Inferior parietal cortex (tissue), 1 donor: ENCODE results near the gene CEACAM7.
A peak's percentile ranks its signal among the peaks of the same experiment; 100 is the strongest.
"Not testable (repeated sequence)": the region's sequence is repeated elsewhere in the genome, so short reads cannot be mapped to it uniquely, and the experiment has no call there.

Source experiments
- DNase-seq: peaks from one replicate; pipeline ENCODE4 v3.0.0-alpha.2; 2016; ENCODE audit errors: extremely low spot score

Gene CEACAM7

DNA sequence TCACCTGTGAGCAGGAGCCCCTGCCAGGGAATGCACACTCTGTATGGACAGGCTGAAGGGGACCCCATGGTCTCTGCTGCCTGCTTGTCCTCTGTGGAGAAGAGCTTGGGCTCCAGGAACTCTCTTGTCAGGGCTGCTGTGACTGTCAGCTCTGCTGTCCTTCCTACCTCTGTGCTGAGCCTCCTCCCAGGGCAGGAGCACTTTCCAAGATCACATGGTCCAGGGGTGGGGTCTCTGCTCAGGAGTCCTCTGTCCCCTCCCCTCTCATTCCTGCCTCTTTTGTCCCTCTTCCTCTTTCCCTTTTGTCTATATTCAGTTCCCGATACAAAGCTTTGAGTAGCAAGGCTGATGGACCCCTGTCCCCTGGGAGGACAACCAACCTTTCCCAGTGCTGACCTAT, at the start of gene CEACAM7:
TSS of gene CEACAM7 (minus strand) at position 173 of the 400 bp plus-strand sequence. CDS start at position 68, 105 bp downstream.
- no peak for DNase-seq

DNA sequence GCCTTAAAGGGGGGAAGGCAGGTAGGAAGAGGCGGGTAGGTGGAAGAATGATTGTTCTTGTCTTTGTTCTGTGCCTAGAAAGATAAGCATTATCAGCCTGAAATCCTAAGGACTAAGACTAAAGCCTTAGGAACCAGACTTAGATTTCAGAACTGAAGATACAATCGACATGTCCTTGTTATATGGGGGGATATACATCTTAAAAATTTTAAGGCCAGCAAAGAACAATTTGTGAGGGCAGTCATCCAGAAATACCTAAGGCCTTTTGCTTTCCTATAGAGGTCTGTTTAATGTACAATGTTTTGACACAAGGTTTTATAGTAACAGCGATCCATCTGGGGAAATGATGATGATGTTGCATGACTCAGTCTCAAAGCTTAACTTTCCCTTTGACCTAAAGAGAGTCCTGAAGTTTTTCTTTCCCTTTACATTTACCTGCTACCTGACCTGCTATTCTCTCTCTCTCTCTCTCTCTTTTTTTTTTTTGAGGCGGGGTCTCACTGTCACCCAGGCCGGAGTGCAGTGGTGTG, 47.1 kb upstream of the CEACAM7 start:
- no peak for DNase-seq

DNA sequence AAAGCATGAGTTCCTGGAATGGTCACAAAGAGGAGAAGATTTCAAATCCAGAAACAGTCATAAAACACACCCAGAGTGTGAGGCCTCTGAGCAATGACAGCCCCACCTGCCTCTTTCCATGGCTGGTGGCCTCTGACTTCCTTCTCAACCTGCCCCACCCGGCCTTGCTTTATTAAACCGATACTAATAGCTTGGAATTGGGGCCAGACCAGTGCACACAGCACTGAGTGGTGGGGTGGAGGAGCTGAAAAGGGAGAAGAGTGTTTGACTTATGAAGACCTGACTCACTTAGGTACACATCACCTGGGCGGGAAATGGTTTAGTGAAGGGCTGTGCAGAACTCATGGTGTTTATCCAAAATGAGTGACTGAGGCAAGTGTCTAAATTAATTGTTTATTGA, 46.5 kb upstream of the CEACAM7 start:
- DNase-seq: no peak

DNA sequence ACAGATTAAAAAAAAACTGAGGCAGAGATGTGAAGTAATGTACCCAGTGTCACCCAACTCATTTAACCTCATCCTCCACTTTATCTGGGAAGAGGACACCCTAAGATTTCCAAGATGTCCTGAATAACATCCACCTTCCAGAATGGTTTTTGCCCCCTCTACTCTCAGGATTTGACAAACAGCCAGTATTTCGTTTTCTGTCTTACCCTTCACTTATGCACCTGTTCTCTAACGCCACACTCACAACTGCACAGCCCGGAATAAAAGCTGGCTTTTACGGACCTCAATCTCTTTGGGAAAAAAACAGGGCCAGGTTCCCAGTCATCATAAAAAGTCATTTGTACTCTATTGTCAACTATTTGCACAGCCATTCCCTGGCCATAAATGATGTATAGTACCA, 46.1 kb upstream of the CEACAM7 start:
- DNase-seq: no peak

DNA sequence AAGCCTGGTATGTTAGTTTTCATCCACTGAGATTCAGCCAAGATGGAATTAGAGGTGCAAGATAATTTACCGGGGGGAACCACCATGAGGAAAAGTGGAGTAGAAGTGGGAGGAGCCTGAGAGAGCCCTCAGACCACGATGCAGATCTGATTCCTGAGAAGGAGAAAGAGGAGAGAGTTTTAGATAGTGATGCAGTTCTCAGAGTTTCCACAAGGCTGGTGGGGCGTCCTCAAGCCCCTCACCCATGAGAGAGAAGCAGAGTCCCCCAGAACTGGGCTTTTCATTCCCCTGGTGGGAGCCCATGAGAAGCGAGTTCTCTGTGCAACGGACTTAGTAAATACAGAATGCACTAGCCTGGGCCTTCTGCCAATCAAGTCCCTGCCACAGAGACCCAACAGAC, 38.4 kb upstream of the CEACAM7 start:
- no peak for DNase-seq

DNA sequence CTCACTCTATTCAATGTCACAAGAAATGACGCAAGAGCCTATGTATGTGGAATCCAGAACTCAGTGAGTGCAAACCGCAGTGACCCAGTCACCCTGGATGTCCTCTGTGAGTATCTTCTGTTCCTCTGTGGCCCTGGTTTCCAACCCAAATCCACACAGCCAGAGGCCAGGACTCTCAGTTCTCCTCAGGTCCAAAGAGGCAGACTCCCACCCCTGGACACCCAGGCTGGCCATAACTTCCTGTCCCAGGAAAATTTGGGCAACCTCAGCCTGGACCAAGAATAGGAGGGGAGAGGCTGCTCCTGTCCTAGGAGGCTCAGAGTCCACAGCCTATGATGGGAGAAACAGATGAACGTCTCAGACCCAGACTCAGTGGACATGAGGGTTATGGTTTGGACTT, 32.0 kb upstream of the CEACAM7 start:
- no peak for DNase-seq

DNA sequence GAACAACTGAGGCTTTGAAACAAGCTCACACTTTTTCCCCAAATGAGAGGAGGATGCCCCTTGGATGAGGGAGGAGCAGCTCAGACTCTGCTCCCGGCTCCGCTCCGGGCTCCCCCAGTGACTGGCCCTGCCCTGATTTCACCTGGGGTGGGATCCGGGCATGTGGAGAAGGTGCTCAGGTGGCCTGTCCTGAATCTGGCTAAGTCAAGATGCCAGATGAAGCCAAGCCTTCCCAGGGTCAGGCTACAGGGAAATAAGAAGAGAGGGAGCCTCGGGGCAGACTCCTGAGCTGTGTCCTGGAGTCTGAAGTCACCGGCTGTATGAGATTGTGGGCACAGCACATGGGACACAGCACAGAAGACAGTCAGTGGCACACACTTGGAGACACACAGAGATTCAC, 30.7 kb upstream of the CEACAM7 start:
- DNase-seq: no peak

DNA sequence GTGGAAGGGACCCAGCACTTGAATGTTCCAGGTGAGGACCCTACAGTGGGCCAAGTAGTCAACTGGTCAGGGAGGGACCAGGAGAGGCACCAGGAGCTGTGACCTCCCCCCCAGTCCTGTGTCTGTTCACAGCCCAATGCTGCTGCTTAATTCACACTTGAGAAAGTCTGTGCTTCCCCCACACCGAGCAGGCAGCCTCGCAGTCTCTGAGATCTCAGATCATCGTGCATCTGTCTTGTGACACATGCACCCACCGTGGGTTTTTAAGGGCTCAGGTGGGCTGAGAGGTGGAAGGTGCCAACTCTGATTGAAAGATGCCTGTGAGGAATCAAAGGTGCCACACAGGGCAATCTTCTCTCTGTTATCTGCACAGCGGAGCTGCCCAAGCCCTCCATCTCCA, 26.5 kb upstream of the CEACAM7 start:
- no peak for DNase-seq

DNA sequence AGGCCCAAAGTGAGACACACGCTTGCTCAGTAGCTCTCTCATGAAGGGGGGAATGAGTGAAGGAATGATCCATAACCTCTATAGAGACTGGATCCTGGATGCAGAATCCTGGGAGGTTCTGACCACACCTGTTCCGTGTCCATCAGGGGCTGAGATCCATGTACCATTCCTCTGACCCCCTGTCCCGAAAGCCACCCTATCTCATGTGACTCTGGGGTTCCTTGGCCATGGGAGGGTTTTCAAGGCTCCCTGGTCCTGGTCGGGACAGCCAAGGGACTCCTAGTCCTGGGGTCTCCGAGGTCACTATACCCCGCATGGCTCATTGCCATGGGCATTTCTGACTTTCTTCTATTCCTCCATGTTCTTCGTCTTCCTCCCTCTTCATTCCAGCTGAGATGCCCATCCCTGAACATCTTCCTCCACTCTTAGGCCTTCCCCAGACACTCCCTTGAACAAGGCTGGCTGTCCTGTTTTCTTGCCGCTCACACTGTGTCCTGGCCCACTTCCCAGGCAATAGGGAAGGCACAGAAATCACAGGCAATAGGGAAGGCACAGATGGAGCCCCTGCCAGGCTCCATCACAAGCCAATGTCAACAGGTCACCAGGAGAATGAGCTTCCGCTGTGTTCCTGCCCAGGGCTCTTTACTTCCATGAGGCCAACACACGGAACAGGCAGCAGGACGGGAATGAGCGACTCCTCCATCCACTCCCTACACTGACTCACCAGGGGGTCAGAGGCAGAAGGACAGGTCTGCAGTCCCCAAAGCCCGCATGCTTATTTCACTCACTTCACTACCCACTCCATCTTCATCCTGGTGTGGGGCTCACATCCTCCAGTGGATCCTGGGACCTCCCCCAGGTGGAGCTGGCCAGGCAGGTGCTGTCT, 23.5 kb upstream of the CEACAM7 start:
- DNase-seq: no peak

DNA sequence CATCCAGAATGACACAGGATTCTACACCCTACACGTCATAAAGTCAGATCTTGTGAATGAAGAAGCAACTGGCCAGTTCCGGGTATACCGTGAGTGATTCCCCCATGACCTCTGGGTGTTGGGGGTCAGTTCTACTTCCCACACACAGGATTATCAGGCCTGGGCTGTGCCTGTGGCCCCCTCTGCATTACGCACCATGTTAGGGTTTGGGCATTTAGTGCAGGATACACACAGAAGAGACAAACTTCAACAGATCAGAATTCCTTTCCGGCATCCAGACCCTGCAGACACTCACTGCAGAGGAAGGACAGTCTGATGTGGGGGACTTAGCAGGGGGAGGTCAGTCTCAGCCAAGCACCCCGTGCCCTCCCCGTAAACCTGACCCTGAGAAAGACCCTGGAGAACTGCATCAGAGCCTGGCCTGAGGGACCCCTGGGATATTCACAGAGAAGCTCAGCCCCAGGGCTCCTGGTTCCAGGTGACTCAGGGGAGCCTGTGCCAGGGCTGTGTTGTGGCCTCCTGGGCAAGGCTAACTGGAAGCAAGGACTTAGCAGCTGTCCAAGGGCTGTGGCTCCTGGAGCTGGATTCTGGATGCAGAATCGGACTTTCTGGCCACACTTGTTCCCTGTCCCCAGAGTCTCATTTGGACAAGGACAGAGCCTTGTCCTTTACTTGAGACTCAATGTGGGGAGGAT, 22.0 kb upstream of the CEACAM7 start:
- DNase-seq: no peak

DNA sequence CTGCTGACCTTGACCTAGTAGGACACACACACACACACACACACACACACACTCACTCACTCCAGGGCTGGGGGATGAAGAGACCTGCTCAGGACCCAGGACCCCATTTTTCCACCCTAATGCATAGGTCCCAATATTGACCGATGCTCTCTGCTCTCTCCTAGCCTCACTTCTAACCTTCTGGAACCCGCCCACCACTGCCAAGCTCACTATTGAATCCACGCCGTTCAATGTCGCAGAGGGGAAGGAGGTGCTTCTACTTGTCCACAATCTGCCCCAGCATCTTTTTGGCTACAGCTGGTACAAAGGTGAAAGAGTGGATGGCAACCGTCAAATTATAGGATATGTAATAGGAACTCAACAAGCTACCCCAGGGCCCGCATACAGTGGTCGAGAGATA, 21.4 kb upstream of the CEACAM7 start:
- DNase-seq: not testable (repeated sequence)

DNA sequence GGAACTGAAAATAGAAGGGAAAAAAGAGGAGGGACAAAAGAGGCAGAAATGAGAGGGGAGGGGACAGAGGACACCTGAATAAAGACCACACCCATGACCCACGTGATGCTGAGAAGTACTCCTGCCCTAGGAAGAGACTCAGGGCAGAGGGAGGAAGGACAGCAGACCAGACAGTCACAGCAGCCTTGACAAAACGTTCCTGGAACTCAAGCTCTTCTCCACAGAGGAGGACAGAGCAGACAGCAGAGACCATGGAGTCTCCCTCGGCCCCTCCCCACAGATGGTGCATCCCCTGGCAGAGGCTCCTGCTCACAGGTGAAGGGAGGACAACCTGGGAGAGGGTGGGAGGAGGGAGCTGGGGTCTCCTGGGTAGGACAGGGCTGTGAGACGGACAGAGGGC, 20.4 kb upstream of the CEACAM7 start, which contains the start of gene CEACAM5:
TSS of gene CEACAM5 (plus strand) at position 146 of the 400 bp plus-strand sequence. CDS start at position 252, 106 bp downstream.
- no peak for DNase-seq

DNA sequence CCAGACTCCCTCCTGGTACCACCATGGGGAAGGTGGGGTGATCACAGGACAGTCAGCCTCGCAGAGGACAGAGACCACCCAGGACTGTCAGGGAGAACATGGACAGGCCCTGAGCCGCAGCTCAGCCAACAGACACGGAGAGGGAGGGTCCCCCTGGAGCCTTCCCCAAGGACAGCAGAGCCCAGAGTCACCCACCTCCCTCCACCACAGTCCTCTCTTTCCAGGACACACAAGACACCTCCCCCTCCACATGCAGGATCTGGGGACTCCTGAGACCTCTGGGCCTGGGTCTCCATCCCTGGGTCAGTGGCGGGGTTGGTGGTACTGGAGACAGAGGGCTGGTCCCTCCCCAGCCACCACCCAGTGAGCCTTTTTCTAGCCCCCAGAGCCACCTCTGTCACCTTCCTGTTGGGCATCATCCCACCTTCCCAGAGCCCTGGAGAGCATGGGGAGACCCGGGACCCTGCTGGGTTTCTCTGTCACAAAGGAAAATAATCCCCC, 19.9 kb upstream of the CEACAM7 start:
- DNase-seq: no peak

DNA sequence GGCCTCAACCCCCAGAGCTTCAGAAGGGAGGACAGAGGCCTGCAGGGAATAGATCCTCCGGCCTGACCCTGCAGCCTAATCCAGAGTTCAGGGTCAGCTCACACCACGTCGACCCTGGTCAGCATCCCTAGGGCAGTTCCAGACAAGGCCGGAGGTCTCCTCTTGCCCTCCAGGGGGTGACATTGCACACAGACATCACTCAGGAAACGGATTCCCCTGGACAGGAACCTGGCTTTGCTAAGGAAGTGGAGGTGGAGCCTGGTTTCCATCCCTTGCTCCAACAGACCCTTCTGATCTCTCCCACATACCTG, 19.4 kb upstream of the CEACAM7 start:
- no peak for DNase-seq

DNA sequence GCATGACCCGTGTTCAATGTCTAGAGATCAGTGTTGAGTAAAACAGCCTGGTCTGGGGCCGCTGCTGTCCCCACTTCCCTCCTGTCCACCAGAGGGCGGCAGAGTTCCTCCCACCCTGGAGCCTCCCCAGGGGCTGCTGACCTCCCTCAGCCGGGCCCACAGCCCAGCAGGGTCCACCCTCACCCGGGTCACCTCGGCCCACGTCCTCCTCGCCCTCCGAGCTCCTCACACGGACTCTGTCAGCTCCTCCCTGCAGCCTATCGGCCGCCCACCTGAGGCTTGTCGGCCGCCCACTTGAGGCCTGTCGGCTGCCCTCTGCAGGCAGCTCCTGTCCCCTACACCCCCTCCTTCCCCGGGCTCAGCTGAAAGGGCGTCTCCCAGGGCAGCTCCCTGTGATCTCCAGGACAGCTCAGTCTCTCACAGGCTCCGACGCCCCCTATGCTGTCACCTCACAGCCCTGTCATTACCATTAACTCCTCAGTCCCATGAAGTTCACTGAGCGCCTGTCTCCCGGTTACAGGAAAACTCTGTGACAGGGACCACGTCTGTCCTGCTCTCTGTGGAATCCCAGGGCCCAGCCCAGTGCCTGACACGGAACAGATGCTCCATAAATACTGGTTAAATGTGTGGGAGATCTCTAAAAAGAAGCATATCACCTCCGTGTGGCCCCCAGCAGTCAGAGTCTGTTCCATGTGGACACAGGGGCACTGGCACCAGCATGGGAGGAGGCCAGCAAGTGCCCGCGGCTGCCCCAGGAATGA, 18.9 kb upstream of the CEACAM7 start:
- peak; percentile 2 for DNase-seq

DNA sequence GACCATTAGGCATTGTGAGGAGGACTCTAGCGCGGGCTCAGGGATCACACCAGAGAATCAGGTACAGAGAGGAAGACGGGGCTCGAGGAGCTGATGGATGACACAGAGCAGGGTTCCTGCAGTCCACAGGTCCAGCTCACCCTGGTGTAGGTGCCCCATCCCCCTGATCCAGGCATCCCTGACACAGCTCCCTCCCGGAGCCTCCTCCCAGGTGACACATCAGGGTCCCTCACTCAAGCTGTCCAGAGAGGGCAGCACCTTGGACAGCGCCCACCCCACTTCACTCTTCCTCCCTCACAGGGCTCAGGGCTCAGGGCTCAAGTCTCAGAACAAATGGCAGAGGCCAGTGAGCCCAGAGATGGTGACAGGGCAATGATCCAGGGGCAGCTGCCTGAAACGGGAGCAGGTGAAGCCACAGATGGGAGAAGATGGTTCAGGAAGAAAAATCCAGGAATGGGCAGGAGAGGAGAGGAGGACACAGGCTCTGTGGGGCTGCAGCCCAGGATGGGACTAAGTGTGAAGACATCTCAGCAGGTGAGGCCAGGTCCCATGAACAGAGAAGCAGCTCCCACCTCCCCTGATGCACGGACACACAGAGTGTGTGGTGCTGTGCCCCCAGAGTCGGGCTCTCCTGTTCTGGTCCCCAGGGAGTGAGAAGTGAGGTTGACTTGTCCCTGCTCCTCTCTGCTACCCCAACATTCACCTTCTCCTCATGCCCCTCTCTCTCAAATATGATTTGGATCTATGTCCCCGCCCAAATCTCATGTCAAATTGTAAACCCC, 17.5 kb upstream of the CEACAM7 start:
- DNase-seq: no peak

DNA sequence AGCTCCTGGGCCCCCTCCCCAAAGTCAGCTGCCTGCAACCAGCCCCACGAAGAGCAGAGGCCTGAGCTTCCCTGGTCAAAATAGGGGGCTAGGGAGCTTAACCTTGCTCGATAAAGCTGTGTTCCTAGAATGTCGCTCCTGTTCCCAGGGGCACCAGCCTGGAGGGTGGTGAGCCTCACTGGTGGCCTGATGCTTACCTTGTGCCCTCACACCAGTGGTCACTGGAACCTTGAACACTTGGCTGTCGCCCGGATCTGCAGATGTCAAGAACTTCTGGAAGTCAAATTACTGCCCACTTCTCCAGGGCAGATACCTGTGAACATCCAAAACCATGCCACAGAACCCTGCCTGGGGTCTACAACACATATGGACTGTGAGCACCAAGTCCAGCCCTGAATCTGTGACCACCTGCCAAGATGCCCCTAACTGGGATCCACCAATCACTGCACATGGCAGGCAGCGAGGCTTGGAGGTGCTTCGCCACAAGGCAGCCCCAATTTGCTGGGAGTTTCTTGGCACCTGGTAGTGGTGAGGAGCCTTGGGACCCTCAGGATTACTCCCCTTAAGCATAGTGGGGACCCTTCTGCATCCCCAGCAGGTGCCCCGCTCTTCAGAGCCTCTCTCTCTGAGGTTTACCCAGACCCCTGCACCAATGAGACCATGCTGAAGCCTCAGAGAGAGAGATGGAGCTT, 15.7 kb upstream of the CEACAM7 start:
- no peak for DNase-seq

DNA sequence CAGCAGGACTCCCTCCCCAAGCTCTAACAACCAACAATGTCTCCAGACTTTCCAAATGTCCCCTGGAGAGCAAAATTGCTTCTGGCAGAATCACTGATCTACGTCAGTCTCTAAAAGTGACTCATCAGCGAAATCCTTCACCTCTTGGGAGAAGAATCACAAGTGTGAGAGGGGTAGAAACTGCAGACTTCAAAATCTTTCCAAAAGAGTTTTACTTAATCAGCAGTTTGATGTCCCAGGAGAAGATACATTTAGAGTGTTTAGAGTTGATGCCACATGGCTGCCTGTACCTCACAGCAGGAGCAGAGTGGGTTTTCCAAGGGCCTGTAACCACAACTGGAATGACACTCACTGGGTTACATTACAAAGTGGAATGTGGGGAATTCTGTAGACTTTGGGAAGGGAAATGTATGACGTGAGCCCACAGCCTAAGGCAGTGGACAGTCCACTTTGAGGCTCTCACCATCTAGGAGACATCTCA, 14.1 kb upstream of the CEACAM7 start:
- DNase-seq: no peak

DNA sequence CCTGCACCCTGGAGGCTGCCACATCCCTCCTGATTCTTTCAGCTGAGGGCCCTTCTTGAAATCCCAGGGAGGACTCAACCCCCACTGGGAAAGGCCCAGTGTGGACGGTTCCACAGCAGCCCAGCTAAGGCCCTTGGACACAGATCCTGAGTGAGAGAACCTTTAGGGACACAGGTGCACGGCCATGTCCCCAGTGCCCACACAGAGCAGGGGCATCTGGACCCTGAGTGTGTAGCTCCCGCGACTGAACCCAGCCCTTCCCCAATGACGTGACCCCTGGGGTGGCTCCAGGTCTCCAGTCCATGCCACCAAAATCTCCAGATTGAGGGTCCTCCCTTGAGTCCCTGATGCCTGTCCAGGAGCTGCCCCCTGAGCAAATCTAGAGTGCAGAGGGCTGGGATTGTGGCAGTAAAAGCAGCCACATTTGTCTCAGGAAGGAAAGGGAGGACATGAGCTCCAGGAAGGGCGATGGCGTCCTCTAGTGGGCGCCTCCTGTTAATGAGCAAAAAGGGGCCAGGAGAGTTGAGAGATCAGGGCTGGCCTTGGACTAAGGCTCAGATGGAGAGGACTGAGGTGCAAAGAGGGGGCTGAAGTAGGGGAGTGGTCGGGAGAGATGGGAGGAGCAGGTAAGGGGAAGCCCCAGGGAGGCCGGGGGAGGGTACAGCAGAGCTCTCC, 13.5 kb upstream of the CEACAM7 start:
- DNase-seq: no peak
